OCI-LY7 (cell line): ENCODE measurements around the gene CSKMT. TPM values are rescaled to one million over a fixed set of nuclear protein-coding genes. Genes with fewer than 3 reads are reported as not detected.

Experiments used
- BruUV-seq: library from RNA; stranded (reverse); fragments of 400-500 nt; replicated peaks from 2 replicates; lab custom pipeline; 2021; lab: Mats Ljungman, UMichigan
- CTCF ChIA-PET: fragments of 300-600 bp; sonication (Branson Sonifier 250); formaldehyde crosslinking; loops from one replicate; lab custom pipeline; 2022; ENCODE audit warnings: antibody characterized with exemption; ENCODE audit not compliant: unreplicated experiment; lab: Charles Lee
- POLR2A ChIA-PET: fragments of 300-600 bp; sonication (Branson Sonifier 250); formaldehyde crosslinking; loops from one replicate; lab custom pipeline; 2022; ENCODE audit warnings: antibody characterized with exemption; lab: Charles Lee
- DNase-seq: peaks from one replicate; pipeline ENCODE4 v3.0.0-alpha.2; 2015; ENCODE audit warnings: low spot score
- H2AFZ ChIP-seq: fragments of 200-600 bp; sonication (generic), shearing (Covaris generic); 2 replicates; pipeline ENCODE4 v1.6.1; 2014; ENCODE audit warnings: mild to moderate bottlenecking, antibody characterized with exemption, low read length, moderate library complexity
- H3K27ac ChIP-seq: fragments of 200-600 bp; sonication (generic); 2 replicates; pipeline ENCODE4 v1.5.1; 2014; ENCODE audit warnings: mixed run types, low read depth, mild to moderate bottlenecking, moderate library complexity, low read length, inconsistent platforms; ENCODE audit not compliant: poor library complexity, severe bottlenecking
- H3K36me3 ChIP-seq: fragments of 200-600 bp; sonication (generic); 2 replicates; pipeline ENCODE4 v1.6.1; 2014; ENCODE audit warnings: mild to moderate bottlenecking, antibody characterized with exemption, low read length, moderate library complexity, mixed read lengths; ENCODE audit not compliant: insufficient read depth
- H3K4me1 ChIP-seq: fragments of 200-600 bp; sonication (generic); 2 replicates; pipeline ENCODE4 v1.5.1; 2014; ENCODE audit warnings: mild to moderate bottlenecking, low read length; ENCODE audit not compliant: insufficient read depth, poor library complexity, severe bottlenecking
- H3K4me2 ChIP-seq: fragments of 200-600 bp; sonication (generic); 2 replicates; pipeline ENCODE4 v1.6.1; 2014; ENCODE audit warnings: mild to moderate bottlenecking, low read length
- H3K4me3 ChIP-seq: fragments of 200-600 bp; sonication (generic); 2 replicates; pipeline ENCODE4 v1.5.1; 2014; ENCODE audit warnings: mild to moderate bottlenecking, low read depth, low read length; ENCODE audit not compliant: poor library complexity, severe bottlenecking
- H3K79me2 ChIP-seq: fragments of 200-600 bp; sonication (generic); 2 replicates; pipeline ENCODE4 v1.6.1; 2016; ENCODE audit warnings: low read depth, mild to moderate bottlenecking, low read length, moderate library complexity, mixed read lengths; ENCODE audit not compliant: insufficient read depth
- H3K9me2 ChIP-seq: fragments of 200-600 bp; sonication (generic); 2 replicates; pipeline ENCODE4 v1.6.1; 2016; ENCODE audit warnings: mild to moderate bottlenecking, low read length, mixed read lengths; ENCODE audit not compliant: insufficient read depth
- H3K9me3 ChIP-seq: fragments of 200-600 bp; sonication (generic); 2 replicates; pipeline ENCODE4 v1.6.1; 2014; ENCODE audit warnings: mild to moderate bottlenecking, mixed run types, low read length, mixed read lengths
- H4K20me1 ChIP-seq: fragments of 200-600 bp; sonication (generic); 2 replicates; pipeline ENCODE4 v1.6.1; 2014; ENCODE audit warnings: mild to moderate bottlenecking, antibody characterized with exemption, low read length, moderate library complexity, mixed read lengths; ENCODE audit not compliant: insufficient read depth
- EZH2phosphoT487 ChIP-seq: fragments of 200-600 bp; sonication (generic); IDR thresholded peaks from 2 replicates; pipeline ENCODE4 v1.6.1; 2018; ENCODE audit warnings: low read depth, borderline replicate concordance, mild to moderate bottlenecking, mixed run types, antibody characterized with exemption, low read length, moderate library complexity, mixed read lengths
- intact Hi-C: fragments of 100-400 bp; cut with micrococcal nuclease; formaldehyde crosslinking; loops from one replicate; pipeline ENCODE4 v1.10.0; 2022; ENCODE audit not compliant: unreplicated experiment
- total RNA-seq, 2 experiments: library from RNA; depleted of rRNA in 1 of 2; stranded (reverse); fragments of >200 nt in 1 of 2; shearing (Covaris generic) in 1 of 2; gene quantifications; 2 replicates each; pipeline ENCODE4 v1.2.3, GENCODE V29; 2014 to 2022
- TF ChIP-seq, protein P1 (sequence below): fragments of 200-600 bp; sonication (generic); conservative IDR thresholded peaks from 2 replicates; pipeline ENCODE4 v1.5.1; 2014; ENCODE audit warnings: mild to moderate bottlenecking, antibody characterized with exemption, low read length, moderate library complexity, mixed read lengths

CSKMT gene
- total RNA-seq, 2 experiments from 2014 or later = 80.1 to 88.4 TPM

DNA sequence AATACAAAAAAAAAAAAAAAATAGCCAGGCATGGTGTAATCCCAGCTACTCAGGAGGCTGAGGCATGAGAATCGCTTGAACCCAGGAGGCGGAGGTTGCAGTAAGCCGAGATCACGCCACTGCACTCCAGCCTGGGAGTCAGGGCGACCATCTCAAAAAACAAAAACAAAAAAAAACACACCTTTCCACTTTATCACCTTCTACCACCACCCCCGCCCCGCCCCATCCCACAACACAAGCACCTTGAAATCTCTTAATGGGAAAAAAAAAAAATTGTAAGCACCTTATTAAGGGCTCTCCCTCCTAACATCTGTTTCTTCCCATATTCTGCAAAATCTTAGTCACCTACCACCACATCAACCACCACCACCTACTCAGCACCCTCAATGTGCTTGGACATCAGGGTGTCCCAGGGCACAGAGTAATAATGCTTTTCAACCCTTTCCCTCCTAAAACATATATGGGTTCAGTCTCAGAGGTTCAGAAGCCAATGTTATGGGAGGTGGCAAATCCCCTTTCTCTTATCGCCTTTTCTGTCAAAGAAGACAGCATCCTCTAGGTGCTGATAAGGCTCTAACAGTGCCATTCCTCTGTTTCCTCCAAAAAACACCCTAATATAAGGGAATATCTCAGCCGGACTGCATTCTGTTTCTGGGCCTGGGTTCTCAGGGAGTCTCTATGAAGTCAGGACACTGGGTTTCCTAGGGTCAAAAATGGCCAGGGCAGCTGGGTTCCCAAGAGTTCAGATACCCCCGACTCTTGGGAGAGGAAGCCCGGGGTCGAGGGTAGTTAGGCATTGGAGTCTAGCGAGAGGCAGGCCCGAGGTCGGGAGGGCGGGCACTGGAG is 12.7 kb upstream of the CSKMT start:
- ChIA-PET CTCF (interaction anchor here (0.6 kb wide), 2 partner anchors 30 to 31 kb away, joined by 3 to 7 read pairs; partner anchors contain the start of gene B3GAT3), POLR2A (interaction anchor here (1.0 to 10.5 kb wide), 5 partner anchors 11 to 102 kb away, joined by 4 to 159 read pairs (median 5); partner anchors contain the start of genes C11orf98, CSKMT, EEF1G and TUT1)
- Histone ChIP-seq H3K4me2 (peak overlapping the region; percentile 96), H3K4me3 (peak overlapping the region; percentile 97), H4K20me1 (no peaks in the 10 kb centered on the region), H3K79me2 (peaks cover 24% of the 10 kb centered on the region), H2AFZ (peak overlapping the region; percentile 97; the same call in 1 of the 2 replicates), H3K36me3 (peaks cover 25% of the 10 kb centered on the region), H3K9me3 (no peaks in the 10 kb centered on the region), H3K27ac (peak overlapping the region; percentile 73), H3K9me2 (no peaks in the 10 kb centered on the region), H3K4me1 (peaks cover 26% of the 10 kb centered on the region)
- no peak for TF ChIP-seq EZH2phosphoT487
- TF ChIP-seq, protein P1, sequence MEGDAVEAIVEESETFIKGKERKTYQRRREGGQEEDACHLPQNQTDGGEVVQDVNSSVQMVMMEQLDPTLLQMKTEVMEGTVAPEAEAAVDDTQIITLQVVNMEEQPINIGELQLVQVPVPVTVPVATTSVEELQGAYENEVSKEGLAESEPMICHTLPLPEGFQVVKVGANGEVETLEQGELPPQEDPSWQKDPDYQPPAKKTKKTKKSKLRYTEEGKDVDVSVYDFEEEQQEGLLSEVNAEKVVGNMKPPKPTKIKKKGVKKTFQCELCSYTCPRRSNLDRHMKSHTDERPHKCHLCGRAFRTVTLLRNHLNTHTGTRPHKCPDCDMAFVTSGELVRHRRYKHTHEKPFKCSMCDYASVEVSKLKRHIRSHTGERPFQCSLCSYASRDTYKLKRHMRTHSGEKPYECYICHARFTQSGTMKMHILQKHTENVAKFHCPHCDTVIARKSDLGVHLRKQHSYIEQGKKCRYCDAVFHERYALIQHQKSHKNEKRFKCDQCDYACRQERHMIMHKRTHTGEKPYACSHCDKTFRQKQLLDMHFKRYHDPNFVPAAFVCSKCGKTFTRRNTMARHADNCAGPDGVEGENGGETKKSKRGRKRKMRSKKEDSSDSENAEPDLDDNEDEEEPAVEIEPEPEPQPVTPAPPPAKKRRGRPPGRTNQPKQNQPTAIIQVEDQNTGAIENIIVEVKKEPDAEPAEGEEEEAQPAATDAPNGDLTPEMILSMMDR = no peak
- no peak for DNase-seq
- BruUV-seq = no TSS peak
- intact Hi-C loops = loop anchor here (1.0 to 2.0 kb wide), 3 partner anchors 13 to 62 kb away; partner anchors contain the start of genes C11orf98, CSKMT and TUT1

DNA sequence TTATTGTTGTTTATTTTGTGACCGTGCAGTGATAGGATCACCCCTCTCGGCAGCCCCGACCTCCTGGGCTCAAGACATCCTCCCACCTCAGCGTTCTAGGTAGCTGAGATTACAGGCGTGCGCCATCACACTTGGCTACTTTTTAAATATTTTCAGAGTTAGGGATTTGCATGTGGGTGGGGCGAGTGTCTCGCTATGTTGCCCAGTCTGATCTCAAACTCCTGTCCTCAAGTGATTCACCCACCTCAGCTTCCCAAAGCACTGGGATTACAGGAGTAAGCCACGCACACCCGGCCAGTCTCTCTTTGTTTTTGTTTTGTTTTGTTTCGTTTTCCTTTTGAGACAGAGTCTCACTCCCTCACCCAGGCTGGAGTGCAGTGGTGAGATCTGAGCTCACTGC is 10.8 kb upstream of the CSKMT start:
- peaks cover 6% of the 10 kb centered on the region for H3K36me3 ChIP-seq
- POLR2A ChIA-PET = interaction anchor here (0.5 to 10.5 kb wide), 4 partner anchors 12 to 62 kb away, joined by 3 to 159 read pairs (median 4); partner anchors contain the start of genes C11orf98 and CSKMT
- H2AFZ ChIP-seq = no peak overlapping the region
- peak overlapping the region; percentile 3 for H3K4me2 ChIP-seq
- peaks cover 24% of the 10 kb centered on the region for H3K79me2 ChIP-seq
- no peaks in the 10 kb centered on the region for H3K9me2 ChIP-seq
- BruUV-seq = no TSS peak
- no peak overlapping the region for H3K27ac ChIP-seq
- no peaks in the 10 kb centered on the region for H4K20me1 ChIP-seq
- no peak for DNase-seq
- no peaks in the 10 kb centered on the region for H3K9me3 ChIP-seq
- peaks cover 25% of the 10 kb centered on the region for H3K4me1 ChIP-seq
- TF ChIP-seq EZH2phosphoT487 = no peak
- TF ChIP-seq, protein P1 = no peak
- intact Hi-C loops = no loop called here
- no peak overlapping the region for H3K4me3 ChIP-seq
- CTCF ChIA-PET = interaction anchor here (0.6 kb wide), 1 partner anchor 62 kb away, joined by 4 read pairs; no protein-coding TSS in a partner anchor
